NCI-H1436 (cell line): ENCODE measurements around the gene PLSCR3.

Experiments
- DNase-seq: peaks from one replicate; lab custom pipeline; 2025; lab: John Stamatoyannopoulos, UW

Gene PLSCR3

GRCh38 chr17:7394452-7395191 is at the start of gene PLSCR3:
Gene PLSCR3 (minus strand): TSS chr17:7394525. CDS start chr17:7394110, 415 bp downstream.
- DNase-seq, result peak; percentile 68

- no peak for DNase-seq
These were observed 49.5 kb upstream of the PLSCR3 start for GRCh38 chr17:7443499-7444485.

- DNase-seq, result no peak
These were observed 47.8 kb upstream of the PLSCR3 start for GRCh38 chr17:7442142-7442541.

- DNase-seq, result no peak
These were observed 46.9 kb upstream of the PLSCR3 start for GRCh38 chr17:7441266-7441665.

GRCh38 chr17:7440834-7441195 is 46.5 kb upstream of the PLSCR3 start:
- no peak for DNase-seq

- DNase-seq, result peak; percentile 53
These were observed 45.9 kb upstream of the PLSCR3 start for GRCh38 chr17:7440113-7440833.

- no peak for DNase-seq
These were observed 45.3 kb upstream of the PLSCR3 start, which contains the start of gene FGF11 for GRCh38 chr17:7439462-7440112. Gene FGF11 (plus strand): TSS chr17:7439512. CDS start chr17:7439621, 109 bp downstream.

GRCh38 chr17:7438656-7439460 is 44.5 kb upstream of the PLSCR3 start:
- no peak for DNase-seq

GRCh38 chr17:7437950-7438614 is 43.8 kb upstream of the PLSCR3 start:
- no peak for DNase-seq

GRCh38 chr17:7437369-7437863 is 43.1 kb upstream of the PLSCR3 start:
- no peak for DNase-seq

GRCh38 chr17:7436556-7437368 is 42.4 kb upstream of the PLSCR3 start:
- DNase-seq, result peak; percentile 67

- DNase-seq, result peak; percentile 15
These were observed 41.6 kb upstream of the PLSCR3 start for GRCh38 chr17:7435676-7436555.

GRCh38 chr17:7432296-7432695 is 38.0 kb upstream of the PLSCR3 start:
- no peak for DNase-seq

- DNase-seq, result no peak
These were observed 36.9 kb upstream of the PLSCR3 start for GRCh38 chr17:7431231-7431630.

GRCh38 chr17:7429722-7430121 is 35.4 kb upstream of the PLSCR3 start:
- DNase-seq, result no peak

- no peak for DNase-seq
These were observed 34.2 kb upstream of the PLSCR3 start, which contains the start of gene SPEM3 for GRCh38 chr17:7428557-7428956. Gene SPEM3 (plus strand): TSS chr17:7428857. CDS start chr17:7428903, 46 bp downstream.

- DNase-seq, result no peak
These were observed 33.2 kb upstream of the PLSCR3 start for GRCh38 chr17:7427549-7427948.

GRCh38 chr17:7426896-7427489 is 32.7 kb upstream of the PLSCR3 start:
- DNase-seq, result no peak
